B cell (primary cell): ENCODE results near the gene ABHD1. TPM values are rescaled to one million over a fixed set of nuclear protein-coding genes. Genes with fewer than 3 reads are reported as not detected.

Experiments used
- ATAC-seq: fragments of 200-7000 bp; cut with Tn5 transposase; one replicate; pipeline ENCODE4 v1.10.0; 2021; ENCODE audit warnings: low read depth, mild to moderate bottlenecking, moderate number of reproducible peaks, moderate library complexity
- CTCF ChIA-PET: fragments of 350-600 bp; sonication (Branson Sonifier 250); formaldehyde crosslinking; loops from one replicate; lab custom pipeline; 2021; ENCODE audit warnings: antibody characterized with exemption, inconsistent platforms; lab: Charles Lee
- POLR2A ChIA-PET: fragments of 350-600 bp; sonication (Branson Sonifier 250); formaldehyde crosslinking; loops from one replicate; lab custom pipeline; 2021; ENCODE audit warnings: antibody characterized with exemption; lab: Charles Lee
- DNase-seq: peaks from one replicate; pipeline ENCODE4 v3.0.0; 2013
- H2AFZ ChIP-seq: 2 replicates; pipeline ENCODE4 v1.6.1; 2012; ENCODE audit warnings: mild to moderate bottlenecking, low read depth, low read length; ENCODE audit not compliant: insufficient read depth, poor library complexity, severe bottlenecking
- H3K27ac ChIP-seq, 2 donors: 1 replicate in 1 of 2; 2 replicates in 1 of 2; pipeline ENCODE4 v1.5.1; 2012 to 2013; ENCODE audit warnings: low read length in 2 of 2, mild to moderate bottlenecking in 2 of 2, moderate library complexity in 1 of 2
- H3K27me3 ChIP-seq, 4 experiments: fragments of 200-600 bp in 1 of 4; sonication (generic) in 1 of 4; replicated peaks in 1 of 4; 1 replicate in 2 of 4; 2 replicates in 2 of 4; pipeline versions ENCODE4 v1.6.1 to v1.7.0; 2013 to 2016; ENCODE audit warnings: low read length in 3 of 4, mild to moderate bottlenecking in 2 of 4, mixed read lengths in 1 of 4, moderate library complexity in 1 of 4; ENCODE audit not compliant: insufficient read depth in 4 of 4, control insufficient read depth in 3 of 4; ENCODE audit errors: control extremely low read depth in 1 of 4
- H3K36me3 ChIP-seq, 2 experiments: replicated peaks in 1 of 2; 1 replicate in 1 of 2; 2 replicates in 1 of 2; pipeline versions ENCODE4 v1.6.1 to v1.7.1; 2013; ENCODE audit warnings: low read length in 1 of 2; ENCODE audit not compliant: insufficient read depth in 2 of 2, control insufficient read depth in 1 of 2; ENCODE audit errors: control extremely low read depth in 1 of 2, extremely low read depth in 1 of 2
- H3K4me1 ChIP-seq, 2 donors: fragments of 200-600 bp in 1 of 2; sonication (generic) in 1 of 2; 1 replicate in 1 of 2; 2 replicates in 1 of 2; pipeline versions ENCODE4 v1.5.1 to v1.6.1; 2013 to 2017; ENCODE audit warnings: low read length in 2 of 2; ENCODE audit not compliant: control insufficient read depth in 2 of 2, insufficient read depth in 2 of 2
- H3K4me2 ChIP-seq: replicated peaks from 2 replicates; pipeline ENCODE3; 2012; ENCODE audit warnings: mild to moderate bottlenecking, low read depth, low read length; ENCODE audit not compliant: poor library complexity, severe bottlenecking
- H3K4me3 ChIP-seq, 5 experiments: fragments of 200-600 bp in 1 of 5; sonication (generic) in 1 of 5; 1 replicate in 3 of 5; 2 replicates in 2 of 5; pipeline versions ENCODE4 v1.5.1 to v1.7.0; 2011 to 2016; ENCODE audit warnings: low read length in 4 of 5, mild to moderate bottlenecking in 4 of 5, low read depth in 2 of 5, control low read depth in 1 of 5, moderate library complexity in 1 of 5; ENCODE audit not compliant: insufficient read depth in 1 of 5; ENCODE audit errors: control extremely low read depth in 1 of 5, extremely low read depth in 1 of 5
- H3K79me2 ChIP-seq: fragments of 200-600 bp; sonication (generic); one replicate; pipeline ENCODE4 v1.6.0; 2016; ENCODE audit warnings: low read length; ENCODE audit not compliant: control insufficient read depth, insufficient read depth
- H3K9ac ChIP-seq: fragments of 200-600 bp; sonication (generic); 2 replicates; pipeline ENCODE4 v1.6.1; 2017; ENCODE audit warnings: mild to moderate bottlenecking, low read length, moderate library complexity
- H3K9me3 ChIP-seq, 3 donors: one replicate each; pipeline versions ENCODE4 v1.6.1 to v1.7.1; 2013; ENCODE audit warnings: low read length in 2 of 3; ENCODE audit not compliant: control insufficient read depth in 2 of 3, insufficient read depth in 1 of 3; ENCODE audit errors: control extremely low read depth in 1 of 3
- H4K20me1 ChIP-seq: 2 replicates; pipeline ENCODE4 v1.6.0; 2012; ENCODE audit warnings: mild to moderate bottlenecking, low read length; ENCODE audit not compliant: insufficient read depth, control insufficient read depth, poor library complexity, severe bottlenecking
- H3K27ac Mint-ChIP-seq: one replicate; pipeline ENCODE4 v1.8.0; 2021; ENCODE audit warnings: mixed read lengths
- H3K27me3 Mint-ChIP-seq: one replicate; pipeline ENCODE4 v1.8.0; 2021; ENCODE audit warnings: mixed read lengths
- H3K4me1 Mint-ChIP-seq: one replicate; pipeline ENCODE4 v1.8.0; 2021; ENCODE audit warnings: mixed read lengths
- H3K4me3 Mint-ChIP-seq: one replicate; pipeline ENCODE4 v1.8.0; 2021; ENCODE audit warnings: mixed read lengths
- H3K9me3 Mint-ChIP-seq: one replicate; pipeline ENCODE4 v1.8.0; 2022; ENCODE audit warnings: mixed read lengths; ENCODE audit not compliant: insufficient read depth
- EZH2 ChIP-seq: IDR thresholded peaks from 2 replicates; pipeline ENCODE4 v1.6.1; 2012; ENCODE audit warnings: borderline replicate concordance, low read depth, mild to moderate bottlenecking, moderate library complexity, low read length; ENCODE audit not compliant: insufficient read depth, poor library complexity, severe bottlenecking
- WGBS: methylation state at CpG from one replicate; pipeline ENCODE4 v1.1.5; 2013; ENCODE audit warnings: missing lambda C conversion rate; ENCODE audit not compliant: insufficient coverage; 5-methylcytosine and 5-hydroxymethylcytosine counted together
- intact Hi-C: fragments of 100-400 bp; cut with micrococcal nuclease; formaldehyde crosslinking; loops from one replicate; pipeline ENCODE4 v1.10.0; 2022
- polyA plus RNA-seq: library from polyadenylated mRNA; depleted of rRNA; stranded (reverse); fragments of >200 nt; gene quantifications from 2 replicates; pipeline ENCODE4 v1.2.3, GENCODE V29; 2012
- total RNA-seq, 2 donors: library from RNA; stranded (reverse); fragments of 120-200 nt in 1 of 2; gene quantifications; 1 replicate in 1 of 2; 2 replicates in 1 of 2; pipeline versions ENCODE4 v1.2.3 to v1.2.4, GENCODE V29; 2013 to 2022
- TF ChIP-seq, protein P1 (sequence below): fragments of 200-600 bp; IDR thresholded peaks from one replicate; pipeline ENCODE4 v1.8.0; 2022; ENCODE audit warnings: antibody characterized with exemption, mild to moderate bottlenecking

The ABHD1 gene
- total and polyA plus RNA-seq, 2 donors (not counting 1 experiment from before 2014, with no cell fraction given) = 1.5 to 2.7 TPM

DNA sequence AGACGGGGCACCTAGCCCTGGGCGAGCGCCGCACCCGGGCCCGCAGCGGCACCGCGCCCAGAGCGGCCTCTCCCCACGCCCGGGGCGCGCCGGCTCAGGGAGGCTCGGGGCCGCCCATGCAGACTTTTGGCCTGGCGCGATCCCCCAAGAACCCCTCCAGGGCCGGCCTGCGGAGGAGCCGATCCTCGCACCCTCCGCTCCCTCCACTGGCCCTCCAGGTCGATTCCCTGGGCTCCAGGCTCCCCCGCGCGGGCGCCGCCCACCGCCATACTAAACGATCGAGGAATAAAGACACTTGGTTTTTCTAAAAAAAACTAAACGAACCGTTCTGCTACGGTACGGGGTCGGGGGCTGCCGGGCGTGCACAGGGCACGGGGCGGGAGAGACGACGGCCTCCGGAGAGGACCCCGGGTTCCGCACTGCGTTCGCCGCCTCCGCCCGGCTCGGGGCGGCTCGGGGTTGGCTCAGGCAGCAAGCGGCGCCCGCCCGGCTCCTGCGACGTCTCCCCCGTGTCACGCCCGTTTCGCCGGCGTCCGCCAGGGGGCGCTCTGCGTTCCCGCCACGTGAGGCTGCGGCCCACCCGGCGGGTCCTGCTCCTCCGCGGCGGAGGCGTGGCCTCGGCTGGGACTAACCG, 37.4 kb upstream of the ABHD1 start:
- H3K4me1 ChIP-seq = peaks cover 20 to 30% of the 10 kb centered on the region in 2 donors
- ATAC-seq (peak; percentile 91), DNase-seq (peak; percentile 97)
- H3K27me3 ChIP-seq = no peaks in the 10 kb centered on the region
- intact Hi-C loops = loop anchor here (1.0 to 10.0 kb wide), 12 partner anchors 10 to 1789 kb away; partner anchors contain the start of genes ABHD1, AGBL5, ASXL2 and CAD
- no peaks in the 10 kb centered on the region for H3K9me3 ChIP-seq
- peak overlapping the region; percentile 86 for H3K9ac ChIP-seq
- H3K27me3 Mint-ChIP-seq = no peaks in the 10 kb centered on the region
- peak overlapping the region; percentile 97 for H2AFZ ChIP-seq
- H3K4me3 ChIP-seq = peak overlapping the region in 4 of 5 experiments; percentile 62 to 91 (median 71)
- WGBS = under 1% methylated on average over 81 of the region's 81 CpGs
- H3K4me2 ChIP-seq = peak overlapping the region; percentile 97
- no peaks in the 10 kb centered on the region for H4K20me1 ChIP-seq
- H3K27ac Mint-ChIP-seq = peak overlapping the region; percentile 90
- ChIA-PET POLR2A (interaction anchor here (0.5 to 1.0 kb wide), 3 partner anchors 15 to 285 kb away, joined by 3 read pairs; partner anchors contain the start of gene OST4), CTCF (interaction anchor here (1.3 to 3.4 kb wide), 5 partner anchors 14 to 217 kb away, joined by 6 to 14 read pairs (median 8); partner anchors contain the start of gene OST4)
- H3K36me3 ChIP-seq = no peaks in the 10 kb centered on the region
- H3K79me2 ChIP-seq = peaks cover 4% of the 10 kb centered on the region
- H3K9me3 Mint-ChIP-seq = no peaks in the 10 kb centered on the region
- peak overlapping the region; percentile 68 to 81 for H3K27ac ChIP-seq
- H3K4me1 Mint-ChIP-seq = peaks cover 24% of the 10 kb centered on the region
- no peak for TF ChIP-seq EZH2
- TF ChIP-seq, protein P1, sequence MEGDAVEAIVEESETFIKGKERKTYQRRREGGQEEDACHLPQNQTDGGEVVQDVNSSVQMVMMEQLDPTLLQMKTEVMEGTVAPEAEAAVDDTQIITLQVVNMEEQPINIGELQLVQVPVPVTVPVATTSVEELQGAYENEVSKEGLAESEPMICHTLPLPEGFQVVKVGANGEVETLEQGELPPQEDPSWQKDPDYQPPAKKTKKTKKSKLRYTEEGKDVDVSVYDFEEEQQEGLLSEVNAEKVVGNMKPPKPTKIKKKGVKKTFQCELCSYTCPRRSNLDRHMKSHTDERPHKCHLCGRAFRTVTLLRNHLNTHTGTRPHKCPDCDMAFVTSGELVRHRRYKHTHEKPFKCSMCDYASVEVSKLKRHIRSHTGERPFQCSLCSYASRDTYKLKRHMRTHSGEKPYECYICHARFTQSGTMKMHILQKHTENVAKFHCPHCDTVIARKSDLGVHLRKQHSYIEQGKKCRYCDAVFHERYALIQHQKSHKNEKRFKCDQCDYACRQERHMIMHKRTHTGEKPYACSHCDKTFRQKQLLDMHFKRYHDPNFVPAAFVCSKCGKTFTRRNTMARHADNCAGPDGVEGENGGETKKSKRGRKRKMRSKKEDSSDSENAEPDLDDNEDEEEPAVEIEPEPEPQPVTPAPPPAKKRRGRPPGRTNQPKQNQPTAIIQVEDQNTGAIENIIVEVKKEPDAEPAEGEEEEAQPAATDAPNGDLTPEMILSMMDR = peak; percentile 85
- H3K4me3 Mint-ChIP-seq = peak overlapping the region; percentile 91
